Esophagus muscularis mucosa (tissue), 3 donors: Measurements from ENCODE around the gene ROBO1.

ENCODE experiments used
- POLR2A ChIP-seq: fragments of 450-650 bp; IDR thresholded peaks from one replicate; pipeline ENCODE4 v1.6.1; 2017; ENCODE audit warnings: antibody characterized with exemption, moderate library complexity, mild to moderate bottlenecking, low read depth
- POLR2AphosphoS5 ChIP-seq, 2 donors: sonication (generic); formaldehyde crosslinking; IDR thresholded peaks; one replicate each; pipeline ENCODE4 v1.6.1; 2017; ENCODE audit warnings: antibody characterized with exemption in 2 of 2
- TF ChIP-seq, protein P1 (sequence below), 3 experiments: fragments of 200-600 bp in 2 of 3; fragments of 450-650 bp in 1 of 3; sonication (generic) in 2 of 3; IDR thresholded peaks; one replicate each; pipeline ENCODE4 v1.5.1; 2017 to 2019; ENCODE audit warnings: antibody characterized with exemption in 3 of 3, mild to moderate bottlenecking in 2 of 3, moderate library complexity in 1 of 3

DNA sequence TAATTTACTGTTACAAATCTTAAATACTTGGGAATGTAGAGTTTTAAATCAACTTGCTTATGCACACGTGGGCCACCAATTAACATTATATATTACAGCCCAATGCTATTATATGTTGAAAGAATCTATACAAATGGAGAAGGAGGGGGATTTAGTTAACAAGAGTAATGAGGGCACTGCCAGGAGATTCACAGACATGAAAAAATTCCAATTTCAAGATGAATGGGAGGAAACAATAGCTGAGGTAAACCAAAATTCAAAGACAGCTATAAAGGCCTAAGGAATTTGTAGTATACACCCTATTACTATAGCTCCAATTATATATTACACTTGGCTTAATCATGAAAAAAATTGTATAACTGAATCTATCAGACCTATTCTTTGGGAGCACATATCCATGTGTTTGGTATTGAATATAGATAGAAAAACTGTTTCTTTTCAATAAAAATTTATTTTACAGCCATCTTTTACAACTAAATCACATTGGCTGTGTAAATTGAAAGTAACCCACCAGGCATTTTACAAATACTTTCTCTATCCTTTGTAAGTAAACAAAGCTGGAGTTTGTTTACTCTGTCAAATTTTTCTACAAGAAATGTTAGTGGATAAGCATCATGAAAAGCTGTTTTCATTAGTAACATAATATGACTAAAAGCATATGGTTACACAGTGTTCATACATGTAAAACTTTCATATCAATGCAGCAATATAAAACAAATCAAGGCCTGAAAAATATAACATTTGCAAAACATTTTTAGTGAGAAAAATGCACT lies 1045.8 kb downstream of the ROBO1 start:
- TF ChIP-seq, protein P1, sequence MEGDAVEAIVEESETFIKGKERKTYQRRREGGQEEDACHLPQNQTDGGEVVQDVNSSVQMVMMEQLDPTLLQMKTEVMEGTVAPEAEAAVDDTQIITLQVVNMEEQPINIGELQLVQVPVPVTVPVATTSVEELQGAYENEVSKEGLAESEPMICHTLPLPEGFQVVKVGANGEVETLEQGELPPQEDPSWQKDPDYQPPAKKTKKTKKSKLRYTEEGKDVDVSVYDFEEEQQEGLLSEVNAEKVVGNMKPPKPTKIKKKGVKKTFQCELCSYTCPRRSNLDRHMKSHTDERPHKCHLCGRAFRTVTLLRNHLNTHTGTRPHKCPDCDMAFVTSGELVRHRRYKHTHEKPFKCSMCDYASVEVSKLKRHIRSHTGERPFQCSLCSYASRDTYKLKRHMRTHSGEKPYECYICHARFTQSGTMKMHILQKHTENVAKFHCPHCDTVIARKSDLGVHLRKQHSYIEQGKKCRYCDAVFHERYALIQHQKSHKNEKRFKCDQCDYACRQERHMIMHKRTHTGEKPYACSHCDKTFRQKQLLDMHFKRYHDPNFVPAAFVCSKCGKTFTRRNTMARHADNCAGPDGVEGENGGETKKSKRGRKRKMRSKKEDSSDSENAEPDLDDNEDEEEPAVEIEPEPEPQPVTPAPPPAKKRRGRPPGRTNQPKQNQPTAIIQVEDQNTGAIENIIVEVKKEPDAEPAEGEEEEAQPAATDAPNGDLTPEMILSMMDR (IDR thresholded peaks at IDR 0.05): no peak
- TF ChIP-seq POLR2AphosphoS5 (IDR thresholded peaks at IDR 0.05) (no peak), POLR2A (no peak)
